OCI-LY7 (cell line): ENCODE measurements around the gene MCCC1. TPM values are rescaled to one million over a fixed set of nuclear protein-coding genes. Genes with fewer than 3 reads are reported as not detected.

Experiments used
- BruUV-seq: library from RNA; stranded (reverse); fragments of 400-500 nt; replicated peaks from 2 replicates; lab custom pipeline; 2021; lab: Mats Ljungman, UMichigan
- CTCF ChIA-PET: fragments of 300-600 bp; sonication (Branson Sonifier 250); formaldehyde crosslinking; loops from one replicate; lab custom pipeline; 2022; ENCODE audit warnings: antibody characterized with exemption; ENCODE audit not compliant: unreplicated experiment; lab: Charles Lee
- POLR2A ChIA-PET: fragments of 300-600 bp; sonication (Branson Sonifier 250); formaldehyde crosslinking; loops from one replicate; lab custom pipeline; 2022; ENCODE audit warnings: antibody characterized with exemption; lab: Charles Lee
- DNase-seq: peaks from one replicate; pipeline ENCODE4 v3.0.0-alpha.2; 2015; ENCODE audit warnings: low spot score
- H2AFZ ChIP-seq: fragments of 200-600 bp; sonication (generic), shearing (Covaris generic); 2 replicates; pipeline ENCODE4 v1.6.1; 2014; ENCODE audit warnings: mild to moderate bottlenecking, antibody characterized with exemption, low read length, moderate library complexity
- H3K27ac ChIP-seq: fragments of 200-600 bp; sonication (generic); 2 replicates; pipeline ENCODE4 v1.5.1; 2014; ENCODE audit warnings: mixed run types, low read depth, mild to moderate bottlenecking, moderate library complexity, low read length, inconsistent platforms; ENCODE audit not compliant: poor library complexity, severe bottlenecking
- H3K36me3 ChIP-seq: fragments of 200-600 bp; sonication (generic); 2 replicates; pipeline ENCODE4 v1.6.1; 2014; ENCODE audit warnings: mild to moderate bottlenecking, antibody characterized with exemption, low read length, moderate library complexity, mixed read lengths; ENCODE audit not compliant: insufficient read depth
- H3K4me1 ChIP-seq: fragments of 200-600 bp; sonication (generic); 2 replicates; pipeline ENCODE4 v1.5.1; 2014; ENCODE audit warnings: mild to moderate bottlenecking, low read length; ENCODE audit not compliant: insufficient read depth, poor library complexity, severe bottlenecking
- H3K4me2 ChIP-seq: fragments of 200-600 bp; sonication (generic); 2 replicates; pipeline ENCODE4 v1.6.1; 2014; ENCODE audit warnings: mild to moderate bottlenecking, low read length
- H3K4me3 ChIP-seq: fragments of 200-600 bp; sonication (generic); 2 replicates; pipeline ENCODE4 v1.5.1; 2014; ENCODE audit warnings: mild to moderate bottlenecking, low read depth, low read length; ENCODE audit not compliant: poor library complexity, severe bottlenecking
- H3K79me2 ChIP-seq: fragments of 200-600 bp; sonication (generic); 2 replicates; pipeline ENCODE4 v1.6.1; 2016; ENCODE audit warnings: low read depth, mild to moderate bottlenecking, low read length, moderate library complexity, mixed read lengths; ENCODE audit not compliant: insufficient read depth
- H3K9me2 ChIP-seq: fragments of 200-600 bp; sonication (generic); 2 replicates; pipeline ENCODE4 v1.6.1; 2016; ENCODE audit warnings: mild to moderate bottlenecking, low read length, mixed read lengths; ENCODE audit not compliant: insufficient read depth
- H3K9me3 ChIP-seq: fragments of 200-600 bp; sonication (generic); 2 replicates; pipeline ENCODE4 v1.6.1; 2014; ENCODE audit warnings: mild to moderate bottlenecking, mixed run types, low read length, mixed read lengths
- H4K20me1 ChIP-seq: fragments of 200-600 bp; sonication (generic); 2 replicates; pipeline ENCODE4 v1.6.1; 2014; ENCODE audit warnings: mild to moderate bottlenecking, antibody characterized with exemption, low read length, moderate library complexity, mixed read lengths; ENCODE audit not compliant: insufficient read depth
- CTCF ChIP-seq: fragments of 200-600 bp; sonication (generic); conservative IDR thresholded peaks from 2 replicates; pipeline ENCODE4 v1.5.1; 2014; ENCODE audit warnings: mild to moderate bottlenecking, antibody characterized with exemption, low read length, moderate library complexity, mixed read lengths
- EZH2phosphoT487 ChIP-seq: fragments of 200-600 bp; sonication (generic); IDR thresholded peaks from 2 replicates; pipeline ENCODE4 v1.6.1; 2018; ENCODE audit warnings: low read depth, borderline replicate concordance, mild to moderate bottlenecking, mixed run types, antibody characterized with exemption, low read length, moderate library complexity, mixed read lengths
- intact Hi-C: fragments of 100-400 bp; cut with micrococcal nuclease; formaldehyde crosslinking; loops from one replicate; pipeline ENCODE4 v1.10.0; 2022; ENCODE audit not compliant: unreplicated experiment
- total RNA-seq, 2 experiments: library from RNA; depleted of rRNA in 1 of 2; stranded (reverse); fragments of >200 nt in 1 of 2; shearing (Covaris generic) in 1 of 2; gene quantifications; 2 replicates each; pipeline ENCODE4 v1.2.3, GENCODE V29; 2014 to 2022

The MCCC1 gene
- total RNA-seq, 2 experiments from 2014 or later: 29.9 to 57.5 TPM

GRCh38 chr3:182979103-182979673 is 120.1 kb downstream of the MCCC1 start:
- intact Hi-C loops: loop anchor here (2.0 to 10.0 kb wide), 4 partner anchors 63 to 264 kb away; partner anchors contain the start of gene MCCC1
- H2AFZ ChIP-seq: no peak overlapping the region; the same call in 1 of the 2 replicates

GRCh38 chr3:182978387-182978786 is 120.9 kb downstream of the MCCC1 start:
- Histone ChIP-seq H3K9me2 (no peaks in the 10 kb centered on the region), H3K9me3 (no peaks in the 10 kb centered on the region), H3K36me3 (no peaks in the 10 kb centered on the region), H3K27ac (no peak overlapping the region), H4K20me1 (peaks cover 22% of the 10 kb centered on the region; the same call in 1 of the 2 replicates), H3K4me3 (peak overlapping the region; percentile 91), H2AFZ (no peak overlapping the region), H3K79me2 (peaks cover 62% of the 10 kb centered on the region), H3K4me2 (peak overlapping the region; percentile 95), H3K4me1 (peaks cover 37% of the 10 kb centered on the region)
- no peak for TF ChIP-seq CTCF
- TF ChIP-seq EZH2phosphoT487: no peak
- no TSS peak for BruUV-seq
- DNase-seq: no peak
- ChIA-PET CTCF (interaction anchor here (1.6 kb wide), 1 partner anchor 53 kb away, joined by 4 read pairs; no protein-coding TSS in a partner anchor), POLR2A (interaction anchor here (0.8 to 1.6 kb wide), 6 partner anchors 9 to 120 kb away, joined by 3 to 5 read pairs (median 3); no protein-coding TSS in a partner anchor)
- intact Hi-C loops: loop anchor here (2.0 to 10.0 kb wide), 4 partner anchors 64 to 264 kb away; partner anchors contain the start of gene MCCC1

More at GRCh38 chr3:182979103-182979673, 120.1 kb downstream of the MCCC1 start:
- peak; percentile 17 for DNase-seq
- ChIA-PET POLR2A (interaction anchor here (0.7 to 1.6 kb wide), 6 partner anchors 10 to 120 kb away, joined by 3 to 5 read pairs (median 3); no protein-coding TSS in a partner anchor), CTCF (interaction anchor here (0.6 to 1.6 kb wide), 2 partner anchors 8 to 54 kb away, joined by 3 to 4 read pairs; no protein-coding TSS in a partner anchor)
- Histone ChIP-seq H3K79me2 (peaks cover 55% of the 10 kb centered on the region), H3K9me3 (no peaks in the 10 kb centered on the region), H3K9me2 (no peaks in the 10 kb centered on the region), H3K27ac (peak overlapping the region; percentile 3), H4K20me1 (peaks cover 22% of the 10 kb centered on the region; the same call in 1 of the 2 replicates), H3K36me3 (no peaks in the 10 kb centered on the region), H3K4me2 (peak overlapping the region; percentile 95), H3K4me3 (peak overlapping the region; percentile 91), H3K4me1 (peaks cover 37% of the 10 kb centered on the region)
- TF ChIP-seq CTCF (no peak), EZH2phosphoT487 (no peak)
- BruUV-seq: TSS peak; percentile 80
